HG02943 (cell line): Measurements from ENCODE around the gene ZMYND12.

Experiments
- ATAC-seq: cut with Tn5 transposase; IDR thresholded peaks from one replicate; pipeline ENCODE4 v1.9.1; 2021; ENCODE audit warnings: mild to moderate bottlenecking, low read depth, moderate library complexity; ENCODE audit not compliant: unreplicated experiment

ZMYND12 gene

DNA sequence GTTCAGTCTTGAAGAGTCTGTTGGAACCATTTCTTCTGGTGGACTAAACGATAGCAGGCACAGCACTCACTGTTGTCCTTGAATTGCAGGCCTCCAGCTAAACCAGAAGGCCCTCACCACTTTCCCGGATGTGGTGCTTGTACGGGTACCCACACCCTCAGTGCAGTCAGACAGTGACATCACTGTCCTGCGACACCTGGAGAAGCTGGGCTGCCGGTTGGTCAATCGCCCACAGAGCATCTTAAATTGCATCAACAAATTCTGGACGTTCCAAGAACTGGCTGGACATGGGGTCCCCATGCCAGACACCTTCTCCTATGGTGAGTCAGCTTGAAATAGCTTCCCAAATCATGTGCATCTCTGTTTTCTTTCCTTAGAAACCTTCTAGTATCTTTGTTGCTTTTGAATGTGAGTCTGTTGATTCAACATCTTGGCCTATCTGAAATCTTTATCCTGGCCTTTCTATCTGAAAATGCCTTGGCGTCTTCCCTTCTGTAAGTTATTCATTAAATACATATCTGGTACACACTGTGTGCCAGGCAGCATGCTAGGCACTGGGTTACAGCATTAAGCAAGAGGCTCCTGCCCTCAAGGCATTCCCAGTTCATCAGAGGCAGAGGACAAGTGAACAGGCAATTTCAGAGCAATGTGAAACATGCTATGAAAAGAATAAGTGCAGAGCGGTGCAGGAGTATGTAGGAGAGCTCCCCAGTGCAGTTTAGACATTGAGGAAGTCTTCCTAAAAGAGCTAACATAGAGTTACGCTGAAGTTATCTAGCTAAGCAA is 56.3 kb downstream of the ZMYND12 start:
- no peak for ATAC-seq

DNA sequence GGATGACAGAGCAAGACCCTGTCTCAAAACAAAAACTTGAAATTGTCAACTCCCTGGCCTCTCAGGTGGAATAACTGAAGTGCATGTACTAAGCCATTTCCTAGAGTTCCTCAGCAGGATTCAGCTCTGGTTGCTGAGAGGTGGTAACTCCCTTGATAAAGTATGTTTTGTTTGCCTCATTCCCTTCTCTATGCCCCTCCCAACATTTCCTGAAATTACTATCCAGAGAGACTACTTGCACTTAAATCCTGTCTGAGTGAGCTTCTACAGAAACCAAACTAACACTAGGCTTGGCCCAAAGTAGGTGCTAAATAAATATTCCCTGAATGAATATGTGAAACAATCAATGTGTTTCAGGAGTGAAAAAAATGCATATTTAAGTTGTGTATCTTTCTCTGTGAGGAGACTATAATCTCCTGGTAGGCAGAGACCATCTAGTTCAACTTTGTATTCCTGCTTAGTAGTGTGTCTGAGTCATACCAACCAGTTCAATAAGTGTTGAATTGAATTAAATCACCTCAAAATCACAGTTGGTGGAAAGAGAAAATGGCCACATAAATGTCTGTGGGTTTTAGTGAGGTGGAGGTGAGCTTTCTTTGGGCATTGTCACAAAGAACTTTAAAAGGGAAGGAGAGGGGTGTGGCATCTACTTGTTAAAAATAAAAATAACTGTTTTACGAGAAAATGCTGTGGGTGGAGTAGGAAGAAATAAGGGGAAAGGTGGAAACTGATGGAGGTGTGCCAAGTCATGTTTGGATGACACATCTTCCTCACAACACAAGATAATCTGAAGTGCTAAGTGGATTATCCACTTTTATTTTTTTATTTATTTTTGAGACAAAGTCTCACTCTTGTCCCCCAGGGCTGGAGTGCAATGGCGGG is 62.6 kb downstream of the ZMYND12 start:
- ATAC-seq: no peak

DNA sequence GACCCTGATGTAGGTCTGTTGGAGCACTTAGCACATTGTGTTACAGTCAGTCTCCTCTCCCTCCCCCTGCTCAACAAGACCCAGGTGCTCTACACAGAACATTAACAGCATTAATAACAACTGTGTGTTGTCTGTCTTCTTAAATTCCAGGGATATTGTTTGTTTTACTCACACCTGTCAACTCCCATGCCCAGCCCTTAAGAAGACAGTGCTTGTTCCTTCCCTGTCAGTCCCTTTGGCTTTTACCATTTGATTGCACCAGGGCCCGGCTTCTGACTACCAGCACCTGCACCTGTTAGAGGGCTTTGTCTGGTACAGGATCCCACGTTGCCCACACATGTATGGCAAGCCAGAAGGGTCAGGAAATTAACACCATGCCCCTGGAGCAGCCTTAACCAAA is 63.6 kb downstream of the ZMYND12 start:
- no peak for ATAC-seq

DNA sequence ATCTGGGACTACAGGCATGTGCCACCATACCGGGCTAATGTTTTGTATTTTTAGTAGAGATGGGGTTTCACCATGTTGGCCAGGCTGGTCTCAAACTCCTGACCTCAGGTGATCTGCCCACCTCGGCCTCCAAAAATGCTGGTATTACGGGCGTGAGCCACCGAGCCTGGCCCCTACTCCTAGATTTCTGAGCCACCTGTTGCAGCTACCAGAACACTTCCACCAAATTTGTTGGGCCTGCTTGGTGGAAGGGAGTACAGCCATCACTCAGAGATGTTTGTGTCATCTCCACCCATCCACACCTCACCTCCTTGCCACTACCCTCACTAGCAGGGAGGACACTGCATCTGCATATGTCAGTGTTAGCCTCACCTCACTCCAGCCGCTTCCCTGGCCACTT is 69.8 kb downstream of the ZMYND12 start:
- ATAC-seq: no peak

DNA sequence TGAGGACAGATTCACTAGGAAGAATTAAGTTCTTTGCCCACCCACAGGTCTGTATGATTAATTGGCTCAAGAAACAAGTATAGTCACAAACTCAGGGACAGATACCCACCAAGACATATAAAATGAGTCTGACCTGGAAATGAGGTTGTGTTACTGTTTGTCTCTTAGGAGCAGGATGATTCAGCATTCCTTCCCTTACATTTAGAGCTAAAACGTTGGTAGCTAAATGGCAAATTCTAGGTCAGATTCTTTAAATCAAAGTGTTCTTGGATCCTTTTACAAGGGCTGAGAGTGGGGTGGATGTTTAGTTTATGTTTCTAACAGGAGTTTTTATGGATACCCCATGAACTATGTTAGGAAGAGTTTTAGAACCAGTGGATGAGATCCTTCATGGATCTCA is 70.5 kb downstream of the ZMYND12 start:
- ATAC-seq: no peak

DNA sequence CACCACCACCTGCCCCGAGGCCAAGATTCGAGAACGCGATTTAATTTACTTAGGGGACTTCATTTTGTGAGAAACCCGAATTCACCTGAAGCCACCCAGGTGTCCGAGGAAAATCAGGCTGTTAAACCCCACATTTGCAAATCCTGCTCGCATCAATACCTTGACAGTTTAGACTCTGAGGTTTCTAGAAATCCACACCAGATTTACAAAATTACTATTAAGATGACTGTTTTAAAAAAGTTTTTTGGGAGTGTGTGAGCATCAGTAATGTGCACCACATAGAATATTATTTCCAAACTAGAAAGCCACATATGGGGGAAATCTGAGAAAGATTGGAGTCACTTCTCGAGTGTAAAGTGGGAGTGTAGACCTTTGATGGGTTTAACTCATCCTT is 74.5 kb downstream of the ZMYND12 start:
- ATAC-seq: no peak

DNA sequence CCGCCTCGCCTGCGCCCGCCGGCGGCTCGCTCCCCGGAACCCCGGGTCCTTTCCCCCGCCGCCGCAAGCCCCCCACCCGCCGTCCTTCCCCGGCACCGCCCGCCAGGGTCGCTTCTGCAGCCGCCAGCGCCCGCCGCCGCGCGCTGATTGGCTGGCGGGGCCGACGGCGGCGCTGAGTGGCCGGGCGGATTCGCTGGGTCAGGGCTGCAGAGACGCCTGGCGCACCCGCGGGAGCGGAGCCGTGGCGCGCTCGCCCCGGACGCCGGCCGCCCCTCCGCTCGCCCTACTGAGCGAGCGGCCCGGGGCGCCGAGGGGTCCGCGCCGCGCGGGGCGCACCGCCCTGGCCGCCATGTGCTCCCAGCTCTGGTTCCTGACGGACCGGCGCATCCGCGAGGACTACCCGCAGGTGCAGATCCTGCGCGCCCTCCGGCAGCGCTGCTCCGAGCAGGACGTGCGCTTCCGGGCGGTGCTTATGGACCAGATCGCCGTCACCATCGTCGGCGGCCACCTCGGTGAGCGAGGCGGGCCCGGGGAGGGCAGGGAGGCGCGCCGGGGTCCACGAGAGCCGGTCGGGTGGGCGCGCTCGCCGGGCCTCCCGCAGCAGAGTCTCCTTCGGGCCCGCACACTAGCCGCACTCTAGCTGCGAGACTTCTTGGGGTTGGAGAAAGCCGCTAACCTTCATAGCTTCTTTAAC is 75.1 kb downstream of the ZMYND12 start, which contains the start of gene RIMKLA:
Gene RIMKLA (plus strand): TSS at position 207 of the 694 bp plus-strand sequence. CDS start 143 bp downstream, at position 350.
- peak; percentile 60 for ATAC-seq
